Stimulated activated CD8-positive, alpha-beta memory T cell treated with anti-CD3 and anti-CD28 coated beads, Interleukin-15, amount 100 ng/mL, for 4 hours (primary cell): ENCODE measurements around the gene POLD1.
"Not testable (repeated sequence)": the region's sequence is repeated elsewhere in the genome, so short reads cannot be mapped to it uniquely, and the experiment has no call there.

Source experiments
- DNase-seq, 2 donors: peaks; one replicate each; pipeline ENCODE4 v3.0.0-alpha.2; 2020; ENCODE audit warnings: low read depth in 2 of 2

Gene POLD1

DNA sequence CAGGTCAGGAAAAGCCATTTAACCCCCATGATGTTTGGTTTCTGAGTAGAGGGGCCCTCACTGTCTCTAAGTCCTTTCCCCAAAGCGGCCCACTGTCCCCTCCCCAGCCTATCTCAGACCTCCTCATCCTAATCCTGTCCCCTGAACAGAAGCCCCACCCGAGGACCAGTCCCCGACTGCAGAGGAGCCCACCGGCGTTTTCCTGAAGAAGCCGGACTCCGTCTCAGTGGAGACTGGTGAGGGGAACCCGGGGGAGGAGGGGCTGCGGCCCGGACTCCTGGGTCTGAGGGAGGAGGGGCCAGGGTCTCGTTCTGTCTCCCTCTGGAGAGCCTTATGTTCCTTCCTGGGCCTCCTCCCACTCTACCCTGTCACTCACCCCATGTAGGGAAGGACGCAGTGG is 51.5 kb downstream of the POLD1 start:
- no peak for DNase-seq

DNA sequence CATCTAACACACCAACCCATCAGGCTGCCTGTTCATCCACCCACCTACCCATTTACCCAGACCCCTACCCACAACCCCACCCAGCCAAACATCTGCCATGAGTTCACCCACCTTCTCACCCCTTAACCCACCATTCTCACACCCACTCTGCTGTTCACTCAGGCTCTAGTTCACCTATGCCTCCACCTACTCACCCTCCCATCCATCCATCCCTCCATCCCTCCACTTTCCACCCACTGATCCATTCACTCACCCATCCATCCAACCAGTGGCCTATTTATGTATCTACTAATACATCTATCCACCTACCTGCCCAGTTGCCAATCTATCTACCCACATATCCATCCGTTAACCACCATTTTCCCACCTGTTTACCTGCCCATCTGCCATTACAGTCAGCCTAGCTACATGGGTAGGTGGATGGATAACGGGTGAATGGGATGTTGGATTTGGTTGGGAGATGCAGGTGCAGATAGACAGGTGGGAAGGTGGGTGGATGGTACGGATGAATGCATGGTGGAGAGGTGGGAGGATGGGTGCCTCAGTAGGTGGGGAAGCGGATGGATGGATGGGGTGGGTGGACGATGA is 53.8 kb downstream of the POLD1 start:
- DNase-seq = no peak

DNA sequence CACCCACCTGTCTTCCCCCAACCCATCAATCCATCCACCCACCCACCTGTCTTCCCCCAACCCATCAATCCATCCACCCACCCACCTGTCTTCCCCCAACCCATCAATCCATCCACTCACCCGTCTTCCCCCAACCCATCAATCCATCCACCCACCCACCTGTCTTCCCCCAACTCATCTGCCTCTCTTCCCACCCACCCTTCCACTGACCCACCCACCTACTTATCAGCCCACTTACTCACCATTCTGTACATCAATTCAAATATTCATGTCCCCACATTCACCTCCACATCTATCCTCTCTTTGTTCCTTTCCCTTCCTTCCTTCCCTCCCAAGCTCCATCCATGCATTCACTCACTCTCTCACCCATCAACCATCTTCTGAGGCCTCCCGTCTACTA is 55.0 kb downstream of the POLD1 start:
- not testable (repeated sequence) for DNase-seq

DNA sequence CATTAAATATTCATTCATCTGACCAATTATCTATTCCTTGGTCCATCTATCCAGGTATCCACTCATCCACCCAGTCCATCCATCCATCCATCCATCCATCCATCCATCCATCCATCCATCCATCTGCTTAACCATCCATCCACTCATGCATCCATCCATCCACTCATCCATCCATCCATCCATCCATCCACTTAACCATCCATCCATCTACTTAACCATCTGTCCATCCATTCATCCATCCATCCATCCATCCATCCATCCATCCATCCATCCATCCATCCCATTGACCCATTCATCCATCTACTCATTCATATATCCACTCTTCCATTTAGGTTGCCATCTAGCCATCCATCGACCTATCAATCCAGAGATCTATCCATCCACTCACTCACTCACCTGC is 59.9 kb downstream of the POLD1 start:
- no peak for DNase-seq

DNA sequence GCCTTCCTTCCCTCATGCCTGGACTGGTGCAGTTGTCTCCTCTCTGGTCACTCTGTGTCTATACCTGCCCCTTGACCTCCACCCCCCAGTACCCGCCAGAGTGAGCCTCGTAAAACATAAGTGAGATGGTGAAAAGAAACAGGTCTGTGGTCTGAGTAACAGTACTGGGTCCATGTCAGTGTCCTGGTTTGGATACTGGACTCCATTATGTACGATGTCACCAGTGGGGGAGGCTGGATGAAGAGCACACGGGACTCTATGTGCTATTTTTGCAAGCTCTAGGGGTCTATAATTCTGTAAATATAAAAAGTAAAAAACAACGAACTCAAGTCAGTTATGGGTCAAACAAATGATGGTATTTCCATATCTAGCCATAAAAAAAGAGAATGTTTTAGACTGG is 62.9 kb downstream of the POLD1 start:
- DNase-seq = no peak

DNA sequence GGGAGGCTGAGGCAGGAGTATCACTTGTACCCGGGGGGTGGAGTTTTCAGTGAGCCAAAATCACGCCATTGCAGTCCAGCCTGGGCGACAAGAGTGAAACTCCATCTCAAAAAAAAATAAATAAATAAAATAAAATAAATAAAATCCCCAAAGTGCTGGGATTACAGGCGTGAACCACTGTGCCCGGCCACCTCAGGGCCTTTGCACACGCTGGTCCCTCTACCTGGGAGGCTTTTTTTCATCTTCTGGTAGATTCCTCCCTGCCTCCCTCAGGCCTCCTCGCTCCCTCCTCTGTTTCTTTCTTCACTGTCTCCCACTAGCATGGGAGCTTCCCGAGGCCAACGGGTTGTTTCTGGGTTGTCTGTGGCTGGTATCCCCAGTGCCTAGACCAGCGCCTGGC is 63.6 kb downstream of the POLD1 start:
- DNase-seq = no peak

DNA sequence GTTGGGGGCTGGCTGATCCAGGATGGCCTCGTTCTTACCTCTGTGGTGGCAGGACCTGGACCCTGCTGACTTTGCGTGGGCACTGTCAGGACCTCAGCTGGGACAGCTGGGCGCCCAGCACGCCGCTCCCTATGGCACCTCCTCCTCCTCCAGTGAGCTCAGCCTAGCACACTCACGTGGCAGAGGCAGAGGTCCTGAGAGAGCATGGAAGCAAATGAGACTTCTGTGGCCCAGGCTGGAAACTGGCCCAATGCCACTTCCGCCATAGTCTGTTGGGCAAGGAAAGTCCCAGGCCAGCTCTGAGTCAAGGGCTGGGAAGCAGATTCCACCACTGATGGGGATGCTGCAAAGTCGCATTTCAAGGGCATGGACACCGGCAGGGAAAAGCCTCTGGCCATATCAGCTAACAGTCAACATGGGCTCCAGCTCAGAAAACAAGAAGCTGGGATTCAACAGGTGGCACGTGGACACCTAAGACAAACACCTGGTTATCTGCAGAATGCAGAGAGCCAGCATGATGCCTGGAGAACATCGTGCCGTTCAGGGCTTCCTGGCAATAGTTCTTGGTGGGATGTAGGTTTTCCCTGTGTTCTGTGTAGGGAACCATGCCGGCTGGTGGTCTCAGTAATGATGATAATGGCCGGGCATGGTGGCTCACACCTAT is 65.2 kb downstream of the POLD1 start:
- DNase-seq = no peak

DNA sequence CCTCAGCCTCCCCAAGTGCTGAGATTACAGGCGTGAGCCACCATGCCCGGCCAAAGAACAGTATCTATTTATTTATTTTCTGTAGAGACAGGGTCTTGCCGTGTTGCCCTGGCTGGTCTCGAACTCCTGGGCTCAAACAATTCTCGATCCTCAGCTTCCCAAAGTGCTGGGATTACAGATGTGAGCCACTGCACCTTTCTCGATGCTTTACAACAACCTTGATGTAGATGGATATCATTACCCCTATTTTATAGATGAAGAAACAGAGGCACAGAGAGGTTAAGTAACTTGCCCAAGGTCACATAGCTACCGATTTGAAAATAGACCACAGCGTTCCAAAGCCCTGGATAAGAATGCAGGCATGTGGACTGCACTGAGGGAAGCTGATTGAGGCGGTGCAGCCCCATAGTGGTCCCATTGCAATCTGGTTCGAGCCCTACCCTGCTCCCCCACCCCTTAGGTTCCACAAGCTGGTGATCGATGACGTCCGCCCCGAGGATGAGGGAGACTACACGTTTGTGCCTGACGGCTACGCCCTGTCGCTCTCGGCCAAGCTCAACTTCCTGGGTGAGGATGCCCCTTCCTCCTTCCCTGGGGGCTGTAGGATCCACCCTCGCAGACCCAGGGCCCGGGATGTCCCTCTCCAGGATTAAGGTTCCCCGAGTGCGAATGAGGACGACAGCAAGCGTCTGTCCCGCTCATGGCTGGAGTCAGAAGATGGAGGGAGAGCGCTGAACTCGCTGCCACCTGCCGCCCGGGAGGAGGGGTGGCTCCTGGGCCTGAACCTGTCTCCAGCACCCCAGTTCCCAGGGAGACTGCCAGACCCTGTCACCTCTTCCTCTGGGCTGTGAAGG is 66.4 kb downstream of the POLD1 start:
- DNase-seq = no peak

DNA sequence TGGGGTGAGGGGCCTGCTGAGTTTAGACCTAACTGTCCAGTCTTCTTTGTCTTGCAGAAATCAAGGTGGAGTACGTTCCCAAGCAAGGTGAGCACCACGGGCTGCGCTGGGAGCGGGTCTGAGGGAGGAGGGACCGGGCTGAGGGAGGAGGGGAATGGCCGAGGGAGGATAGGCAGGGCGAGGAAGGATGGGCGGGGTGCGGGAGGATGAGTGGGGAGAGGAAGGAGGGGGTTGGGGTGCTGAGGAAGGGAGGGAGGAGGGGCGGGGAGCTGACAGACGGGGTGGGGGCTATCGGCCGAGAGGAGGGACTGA is 67.0 kb downstream of the POLD1 start:
- DNase-seq = no peak

DNA sequence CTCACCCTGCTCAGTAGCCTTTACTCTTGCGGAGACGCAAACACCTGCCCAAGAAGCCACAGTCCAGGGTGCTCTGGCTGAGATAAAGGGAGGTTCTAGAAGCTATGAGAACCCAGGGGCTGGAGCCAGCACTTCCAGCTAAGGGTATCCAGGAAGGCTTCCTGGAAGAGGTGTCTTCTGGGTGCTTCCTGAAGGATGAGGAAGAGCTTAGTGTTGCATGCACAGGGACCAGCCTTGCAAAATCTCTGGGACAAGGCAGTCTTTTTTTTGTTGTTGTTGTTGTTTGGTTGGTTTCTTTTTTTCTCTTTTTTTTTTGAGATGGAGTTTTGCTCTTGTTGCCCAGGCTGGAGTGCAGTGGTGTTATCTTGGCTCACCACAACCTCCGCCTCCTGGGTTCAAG is 69.1 kb downstream of the POLD1 start:
- DNase-seq = no peak

DNA sequence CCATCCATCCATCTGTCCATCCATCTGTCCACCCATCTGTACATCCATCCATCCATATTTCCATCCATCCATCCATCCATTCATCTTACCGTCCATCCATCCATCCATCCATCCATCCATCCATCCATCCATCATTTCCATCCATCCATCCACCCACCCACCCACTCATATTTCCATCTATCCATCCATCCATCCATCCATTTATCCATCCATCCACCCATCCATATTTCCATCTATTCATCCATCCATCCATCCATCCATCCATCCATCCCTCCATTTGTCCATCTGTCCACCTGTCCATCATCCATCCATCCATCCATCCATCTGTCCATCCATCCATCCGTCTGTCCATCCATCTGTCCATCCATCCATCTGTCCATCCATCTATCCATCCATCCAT is 71.8 kb downstream of the POLD1 start:
- DNase-seq = no peak

DNA sequence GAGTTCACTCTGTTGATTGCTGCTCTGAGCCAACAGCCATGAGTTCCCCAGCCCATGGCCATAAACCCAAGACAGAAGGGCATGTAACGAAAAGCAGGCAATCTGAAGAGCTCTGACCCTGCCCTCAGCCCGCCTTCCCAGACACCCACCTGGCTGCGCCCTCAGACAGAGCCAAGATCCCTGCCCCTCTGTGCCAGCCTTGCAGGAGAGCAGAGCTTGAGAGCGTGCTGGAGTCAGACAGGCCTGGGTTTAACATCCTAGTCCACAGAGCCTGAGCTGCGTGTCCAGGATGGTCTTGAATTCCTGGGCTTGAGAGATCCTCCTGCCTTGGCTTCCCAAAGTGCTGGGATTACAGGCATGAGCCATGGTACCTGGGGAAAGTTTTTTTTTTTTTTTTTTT is 73.2 kb downstream of the POLD1 start:
- no peak for DNase-seq

DNA sequence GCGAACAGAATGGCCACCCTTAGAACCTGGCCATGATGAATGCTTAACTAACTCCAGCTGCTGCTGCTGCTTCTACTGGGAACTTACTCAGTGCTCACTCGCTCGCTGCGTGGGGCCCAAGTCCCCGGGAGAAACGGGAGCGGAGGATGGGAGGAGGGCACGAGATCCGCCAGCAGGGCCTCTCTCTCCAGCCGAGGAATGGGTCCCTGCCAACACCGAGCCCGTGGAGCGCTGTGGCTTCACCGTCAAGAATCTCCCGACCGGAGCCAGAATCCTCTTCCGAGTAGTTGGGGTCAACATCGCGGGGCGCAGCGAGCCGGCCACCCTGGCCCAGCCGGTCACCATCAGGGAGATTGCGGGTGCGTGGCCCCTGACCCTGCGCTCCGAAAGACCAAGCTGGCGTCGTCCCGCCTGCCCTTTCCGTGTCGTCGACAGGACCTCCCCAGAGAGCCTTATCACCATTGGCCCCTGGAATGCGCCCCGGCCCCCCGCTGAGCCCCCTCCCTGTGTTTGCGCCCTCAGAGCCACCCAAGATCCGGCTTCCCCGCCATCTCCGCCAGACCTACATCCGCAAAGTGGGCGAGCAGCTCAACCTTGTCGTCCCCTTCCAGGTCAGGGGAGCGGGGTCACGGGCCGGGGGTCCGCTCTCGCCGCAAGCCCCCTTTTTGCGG is 74.4 kb downstream of the POLD1 start:
- DNase-seq = no peak

DNA sequence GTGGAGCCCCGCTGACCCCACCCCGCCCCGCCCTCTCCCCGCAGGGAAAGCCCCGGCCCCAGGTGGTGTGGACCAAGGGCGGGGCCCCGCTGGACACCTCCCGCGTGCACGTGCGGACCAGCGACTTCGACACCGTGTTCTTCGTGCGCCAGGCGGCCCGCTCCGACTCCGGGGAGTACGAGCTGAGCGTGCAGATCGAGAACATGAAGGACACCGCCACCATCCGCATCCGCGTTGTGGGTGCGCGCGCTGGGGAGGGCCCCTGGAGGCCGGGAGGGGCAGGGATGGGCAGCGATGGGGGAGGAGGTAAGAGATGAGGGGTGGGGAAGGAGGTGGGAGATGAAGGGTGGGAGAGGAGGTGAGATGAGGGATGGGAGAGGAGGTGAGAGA is 74.9 kb downstream of the POLD1 start:
- no peak for DNase-seq

DNA sequence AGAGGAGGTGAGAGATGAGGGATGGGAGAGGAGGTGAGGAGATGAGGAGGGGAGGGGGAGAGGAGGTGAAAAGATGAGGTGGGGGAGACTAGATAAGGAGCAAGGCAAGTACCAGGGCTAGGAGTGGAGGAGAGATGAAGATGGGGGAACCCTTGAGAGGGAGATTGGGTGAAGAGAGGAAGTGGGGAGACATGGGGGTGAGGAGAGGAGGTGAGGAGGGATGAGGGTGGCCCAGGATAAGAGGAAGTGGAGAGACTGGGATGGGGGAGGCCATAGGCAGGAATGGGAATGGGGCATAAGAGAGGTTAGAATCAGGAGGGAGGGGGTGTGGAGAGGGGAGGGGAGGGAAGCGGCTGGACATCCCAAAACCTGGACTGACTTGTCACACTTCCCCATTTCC is 75.5 kb downstream of the POLD1 start:
- no peak for DNase-seq

DNA sequence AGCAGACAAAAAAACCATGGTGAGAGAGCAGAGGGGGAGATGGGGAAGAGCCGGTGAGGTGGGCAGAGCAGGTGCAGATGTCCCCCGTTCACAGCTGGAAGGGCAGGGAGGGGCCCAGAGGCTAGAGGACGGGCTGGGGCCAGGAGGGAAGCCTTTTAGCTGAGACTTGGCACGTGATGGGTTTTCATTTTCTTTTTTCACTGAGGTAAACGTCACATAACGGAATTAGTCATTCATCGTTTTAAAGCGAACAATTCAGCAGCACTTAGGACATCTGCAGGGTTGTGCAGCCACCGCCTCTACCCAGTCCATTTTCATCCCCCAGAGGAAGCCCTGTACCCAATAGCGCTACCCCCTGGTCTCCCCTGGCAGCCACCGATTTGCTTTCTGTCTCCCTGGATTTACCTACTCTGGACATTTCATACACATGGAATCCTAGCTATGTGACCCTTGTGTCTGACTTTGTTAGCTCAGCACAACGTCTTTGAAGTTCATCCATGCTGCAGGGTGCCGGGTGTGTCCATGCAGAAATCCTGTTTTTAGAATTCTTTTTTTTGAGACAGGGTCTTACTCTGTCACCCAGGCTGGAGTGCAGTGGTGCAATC is 76.1 kb downstream of the POLD1 start:
- DNase-seq = no peak

DNA sequence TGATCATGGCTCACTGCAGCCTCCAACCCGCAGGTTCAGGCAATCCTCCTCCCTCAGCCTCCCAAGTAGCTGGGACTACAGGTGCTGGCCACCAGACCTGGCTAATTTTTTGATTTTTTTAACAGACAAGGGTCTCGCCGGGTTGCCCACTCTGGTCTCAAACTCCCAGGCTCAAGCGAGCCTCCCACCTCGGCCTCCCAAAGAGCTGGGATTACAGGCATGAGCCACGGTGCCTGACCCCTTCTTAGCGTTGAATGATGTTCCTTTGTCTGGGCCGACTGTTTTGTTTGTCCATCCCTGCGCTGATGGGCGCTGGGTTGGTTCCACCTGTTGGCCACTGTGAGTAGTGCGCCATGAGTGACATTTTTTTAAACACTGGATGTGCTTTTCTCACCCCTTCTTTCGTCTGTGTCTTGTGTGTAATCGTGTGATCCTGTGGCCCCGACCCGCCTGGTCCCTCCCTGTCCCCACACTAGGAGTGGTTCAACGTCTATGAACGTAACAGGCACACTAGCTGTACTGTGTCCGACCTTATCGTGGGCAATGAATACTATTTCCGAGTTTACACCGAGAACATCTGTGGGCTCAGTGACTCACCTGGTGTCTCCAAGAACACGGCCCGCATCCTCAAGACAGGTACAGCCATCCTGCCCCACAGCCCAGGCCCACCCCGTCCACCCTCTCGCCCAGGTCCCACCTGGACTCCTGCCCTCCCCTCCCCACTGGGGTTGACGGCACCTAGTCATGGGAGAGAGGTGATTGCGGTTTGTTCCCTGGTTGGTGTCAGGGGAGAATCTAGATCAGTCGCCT is 77.1 kb downstream of the POLD1 start:
- peak in 1 of 2 donors; percentile 15 for DNase-seq

DNA sequence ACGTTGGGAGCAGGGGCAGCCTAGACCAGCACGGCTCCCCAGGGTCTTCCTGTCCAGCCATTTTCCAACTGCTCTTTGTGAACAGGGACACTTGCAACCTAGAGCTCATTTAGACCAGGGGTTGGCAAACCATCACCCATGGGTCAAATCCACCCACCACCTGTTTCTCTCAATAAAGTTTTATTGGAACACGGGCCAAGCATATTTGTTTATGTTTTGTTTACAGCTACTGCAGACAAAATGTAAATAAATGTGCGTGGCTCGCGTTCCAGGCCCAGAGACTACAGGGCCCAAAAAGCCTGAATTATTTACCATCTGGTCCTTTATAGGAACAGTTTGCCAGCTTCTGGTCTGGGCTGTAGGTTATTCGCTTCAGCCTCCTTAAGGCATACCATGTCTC is 78.8 kb downstream of the POLD1 start:
- no peak for DNase-seq

DNA sequence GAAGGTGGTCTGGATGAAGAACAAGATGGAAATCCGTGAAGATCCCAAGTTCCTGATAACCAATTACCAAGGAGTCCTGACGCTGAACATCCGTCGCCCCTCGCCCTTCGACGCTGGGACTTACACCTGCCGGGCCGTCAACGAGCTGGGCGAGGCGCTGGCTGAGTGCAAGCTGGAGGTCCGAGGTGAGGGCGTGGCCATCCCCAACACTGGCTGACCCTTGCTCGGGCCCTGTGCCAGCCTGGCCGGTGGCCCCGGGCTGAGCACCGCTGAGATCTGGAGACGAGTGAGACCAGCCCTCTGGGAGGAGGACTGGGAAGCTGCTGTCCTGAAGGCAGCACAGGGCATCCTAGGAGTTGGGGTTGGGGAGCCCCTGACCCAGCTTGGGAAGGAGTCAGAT is 80.2 kb downstream of the POLD1 start:
- DNase-seq = no peak

DNA sequence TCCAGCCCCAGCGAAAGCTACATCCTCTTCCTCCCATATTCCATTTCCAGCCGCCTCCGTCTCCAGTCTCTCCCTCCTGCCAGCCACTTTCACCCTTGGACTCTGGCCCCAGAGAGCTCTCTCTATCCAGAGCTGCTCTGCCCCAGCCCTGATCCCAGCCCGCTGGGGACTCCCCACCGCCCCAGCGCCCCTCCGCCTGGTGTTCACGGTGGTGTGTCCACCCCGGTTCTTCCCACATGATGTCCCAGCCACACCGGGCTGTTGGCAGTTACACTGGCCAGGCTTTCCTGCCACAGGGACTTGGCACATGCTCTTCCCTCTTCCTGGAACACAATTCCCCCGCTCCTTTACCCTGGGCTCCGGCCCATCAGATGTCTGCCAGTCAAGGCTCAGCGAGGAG is 80.9 kb downstream of the POLD1 start:
- DNase-seq = no peak

DNA sequence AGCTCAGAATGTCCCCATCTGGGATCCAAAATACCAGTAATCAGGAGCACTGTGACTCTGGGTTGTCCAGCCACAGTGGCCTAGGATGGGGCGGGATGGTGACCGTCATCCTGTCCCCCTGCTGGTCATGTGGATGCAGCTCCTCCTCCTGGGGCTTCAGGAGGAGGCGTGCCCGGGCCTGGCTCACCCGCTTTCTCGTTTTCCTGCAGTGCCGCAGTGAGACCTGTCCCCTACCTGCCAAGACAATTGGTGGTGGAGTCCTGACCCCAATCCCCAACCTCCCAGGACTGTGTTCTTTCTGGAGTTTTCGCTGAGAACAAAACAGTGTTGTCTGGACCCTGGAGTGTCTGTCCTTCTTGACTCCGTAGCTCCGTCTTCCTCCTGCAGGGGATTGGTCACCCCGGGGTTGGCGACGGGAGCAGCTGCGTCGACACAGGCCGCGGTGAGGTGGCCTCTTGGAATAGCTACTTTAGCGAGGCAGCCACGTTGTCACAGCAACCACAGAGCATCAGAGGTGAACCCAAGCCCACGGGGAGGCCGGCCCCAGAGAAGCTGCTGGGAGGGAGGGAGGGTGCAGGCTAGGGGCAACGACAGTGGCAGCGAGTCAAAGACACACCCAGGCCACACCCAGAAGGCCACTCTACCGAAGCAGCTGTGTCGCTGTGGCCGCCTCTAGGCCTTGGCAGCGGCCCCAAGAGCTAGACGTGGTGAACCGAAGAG is 82.0 kb downstream of the POLD1 start:
- DNase-seq = no peak
